PC-9 (cell line): ENCODE results near the gene MECR. TPM values are rescaled to one million over a fixed set of nuclear protein-coding genes. Genes with fewer than 3 reads are reported as not detected.

Source experiments
- BruUV-seq: library from RNA; stranded (reverse); fragments of 400-500 nt; replicated peaks from 2 replicates; lab custom pipeline; 2021; lab: Mats Ljungman, UMichigan
- CTCF ChIA-PET: fragments of 300-600 bp; sonication (Branson Sonifier 250); formaldehyde crosslinking; loops from one replicate; lab custom pipeline; 2022; ENCODE audit warnings: antibody characterized with exemption; lab: Charles Lee
- POLR2A ChIA-PET: fragments of 300-600 bp; sonication (Branson Sonifier 250); formaldehyde crosslinking; loops from one replicate; lab custom pipeline; 2022; ENCODE audit warnings: antibody characterized with exemption; ENCODE audit not compliant: unreplicated experiment; lab: Charles Lee
- DNase-seq, 2 experiments: peaks; one replicate each; pipeline versions ENCODE4 v3.0.0 to v3.0.0-alpha.2; 2015 to 2022; ENCODE audit warnings: mixed read lengths in 1 of 2
- H2AFZ ChIP-seq: fragments of 200-600 bp; sonication (generic); 2 replicates; pipeline ENCODE4 v1.8.1; 2017; ENCODE audit warnings: antibody characterized with exemption
- H3F3A ChIP-seq: fragments of 200-600 bp; sonication (generic); 2 replicates; pipeline ENCODE4 v1.8.1; 2017; ENCODE audit warnings: antibody characterized with exemption, mild to moderate bottlenecking, low read depth; ENCODE audit not compliant: insufficient read depth
- H3K27ac ChIP-seq: fragments of 200-600 bp; sonication (generic); 2 replicates; pipeline ENCODE4 v1.6.1; 2016; ENCODE audit warnings: mixed run types
- H3K27me3 ChIP-seq: fragments of 200-600 bp; sonication (generic); 2 replicates; pipeline ENCODE4 v1.6.1; 2016; ENCODE audit warnings: low read depth, mixed run types; ENCODE audit not compliant: insufficient read depth
- H3K36me3 ChIP-seq: fragments of 200-600 bp; sonication (generic); 2 replicates; pipeline ENCODE4 v1.6.1; 2016; ENCODE audit warnings: low read depth, mixed run types
- H3K4me1 ChIP-seq: fragments of 200-600 bp; sonication (generic); replicated peaks from 2 replicates; pipeline ENCODE4 v1.6.1; 2016; ENCODE audit warnings: mixed run types; ENCODE audit not compliant: insufficient read depth
- H3K4me2 ChIP-seq: fragments of 200-600 bp; sonication (generic); 2 replicates; pipeline ENCODE4 v1.6.1; 2017; ENCODE audit warnings: mixed run types
- H3K4me3 ChIP-seq: fragments of 200-600 bp; sonication (generic); 2 replicates; pipeline ENCODE4 v1.6.1; 2016; ENCODE audit warnings: mixed run types
- H3K79me2 ChIP-seq: fragments of 200-600 bp; sonication (generic); 2 replicates; pipeline ENCODE4 v1.6.1; 2017; ENCODE audit warnings: low read depth, mixed run types
- H3K9me2 ChIP-seq: fragments of 200-600 bp; sonication (generic); 2 replicates; pipeline ENCODE4 v1.8.1; 2017; ENCODE audit warnings: mild to moderate bottlenecking; ENCODE audit not compliant: insufficient read depth
- H3K9me3 ChIP-seq: fragments of 200-600 bp; sonication (generic); 2 replicates; pipeline ENCODE4 v1.8.1; 2016; ENCODE audit warnings: low read depth; ENCODE audit not compliant: insufficient read depth
- H4K20me1 ChIP-seq: fragments of 200-600 bp; sonication (generic); 2 replicates; pipeline ENCODE4 v1.8.1; 2017; ENCODE audit not compliant: insufficient read depth
- CTCF ChIP-seq: fragments of 200-600 bp; sonication (generic); conservative IDR thresholded peaks from 2 replicates; pipeline ENCODE4 v1.6.1; 2017; ENCODE audit warnings: mixed run types, antibody characterized with exemption, mild to moderate bottlenecking, moderate library complexity
- EZH2 ChIP-seq: fragments of 200-600 bp; sonication (generic); IDR thresholded peaks from 2 replicates; pipeline ENCODE4 v1.8.0; 2017; ENCODE audit warnings: antibody characterized with exemption, low read depth
- intact Hi-C: fragments of 100-400 bp; cut with micrococcal nuclease; formaldehyde crosslinking; loops from one replicate; pipeline ENCODE4 v1.10.0; 2022; ENCODE audit not compliant: unreplicated experiment
- total RNA-seq: library from RNA; stranded (reverse); gene quantifications from 2 replicates; pipeline ENCODE4 v1.2.3, GENCODE V29; 2021

MECR gene
- total RNA-seq, 1 experiment from 2014 or later, result 46.4 TPM

- intact Hi-C loops, result no loop called here
- CTCF ChIA-PET, result no interaction called here
These were observed 47.4 kb upstream of the MECR start for GRCh38 chr1:29278124-29278523.

GRCh38 chr1:29275435-29275834 lies 44.7 kb upstream of the MECR start:
- H3K79me2 ChIP-seq, result no peaks in the 10 kb centered on the region
- no peaks in the 10 kb centered on the region for H3K9me2 ChIP-seq
- H3K36me3 ChIP-seq, result no peaks in the 10 kb centered on the region
- H2AFZ ChIP-seq, result no peak overlapping the region
- BruUV-seq, result no TSS peak
- no peak overlapping the region for H3K4me2 ChIP-seq
- ChIA-PET POLR2A (no interaction called here), CTCF (interaction anchor here (0.7 kb wide), 1 partner anchor 1480 kb away, joined by 15 read pairs; no protein-coding TSS in a partner anchor)
- H3K4me1 ChIP-seq, result peaks cover 21% of the 10 kb centered on the region
- H3K4me3 ChIP-seq, result no peak overlapping the region
- H3F3A ChIP-seq, result peaks cover 14% of the 10 kb centered on the region; the same call in 1 of the 2 replicates
- no peaks in the 10 kb centered on the region for H3K27me3 ChIP-seq
- no peaks in the 10 kb centered on the region for H4K20me1 ChIP-seq
- no peaks in the 10 kb centered on the region for H3K9me3 ChIP-seq
- no peak for DNase-seq
- no peak overlapping the region for H3K27ac ChIP-seq
- intact Hi-C loops, result no loop called here
- TF ChIP-seq CTCF, result no peak
- TF ChIP-seq EZH2, result no peak

More at GRCh38 chr1:29278124-29278523, 47.4 kb upstream of the MECR start:
- H3K4me2 ChIP-seq, result no peak overlapping the region
- no peak overlapping the region for H3K4me3 ChIP-seq
- H2AFZ ChIP-seq, result no peak overlapping the region
- H3K36me3 ChIP-seq, result no peaks in the 10 kb centered on the region
- BruUV-seq, result no TSS peak
- no peaks in the 10 kb centered on the region for H4K20me1 ChIP-seq
- no peaks in the 10 kb centered on the region for H3K4me1 ChIP-seq
- no peaks in the 10 kb centered on the region for H3F3A ChIP-seq
- H3K27ac ChIP-seq, result no peak overlapping the region
- H3K79me2 ChIP-seq, result no peaks in the 10 kb centered on the region
- POLR2A ChIA-PET, result no interaction called here
- H3K9me3 ChIP-seq, result no peaks in the 10 kb centered on the region
- H3K27me3 ChIP-seq, result no peaks in the 10 kb centered on the region
- TF ChIP-seq EZH2 (no peak), CTCF (no peak)
- no peaks in the 10 kb centered on the region for H3K9me2 ChIP-seq
- DNase-seq, result no peak

GRCh38 chr1:29272147-29272907 lies 41.6 kb upstream of the MECR start:
- Histone ChIP-seq H4K20me1 (no peaks in the 10 kb centered on the region), H2AFZ (no peak overlapping the region), H3K79me2 (no peaks in the 10 kb centered on the region), H3K4me2 (peak overlapping the region; percentile 61), H3K36me3 (no peaks in the 10 kb centered on the region), H3K4me3 (no peak overlapping the region), H3K9me2 (no peaks in the 10 kb centered on the region), H3K4me1 (peaks cover 24% of the 10 kb centered on the region), H3K27ac (peak overlapping the region; percentile 58), H3K27me3 (no peaks in the 10 kb centered on the region), H3F3A (peaks cover 14% of the 10 kb centered on the region; the same call in 1 of the 2 replicates), H3K9me3 (no peaks in the 10 kb centered on the region)
- no peak for DNase-seq
- ChIA-PET CTCF (no interaction called here), POLR2A (no interaction called here)
- TF ChIP-seq EZH2 (no peak), CTCF (no peak)
- BruUV-seq, result no TSS peak
- intact Hi-C loops, result no loop called here
